Lower lobe of right lung (tissue), 2 donors: Measurements from ENCODE around the gene NR1I3. TPM values are rescaled to one million over a fixed set of nuclear protein-coding genes. Genes with fewer than 3 reads are reported as not detected.
A peak's percentile ranks its signal among the peaks of the same experiment; 100 is the strongest.

Source experiments
- ATAC-seq, 2 donors: fragments of 200-7000 bp; cut with Tn5 transposase; one replicate each; pipeline ENCODE4 v1.9.1; 2020 to 2022; ENCODE audit warnings: mild to moderate bottlenecking in 2 of 2, moderate library complexity in 2 of 2
- DNase-seq: peaks from one replicate; pipeline ENCODE4 v3.0.0-alpha.2; 2020
- H3K27ac ChIP-seq: fragments of 200-600 bp; one replicate; pipeline ENCODE4 v1.8.0; 2022
- H3K27me3 ChIP-seq: fragments of 200-600 bp; one replicate; pipeline ENCODE4 v1.8.0; 2022; ENCODE audit warnings: low read depth
- H3K36me3 ChIP-seq: fragments of 200-600 bp; one replicate; pipeline ENCODE4 v1.8.0; 2022; ENCODE audit warnings: mild to moderate bottlenecking
- H3K4me1 ChIP-seq: fragments of 200-600 bp; one replicate; pipeline ENCODE4 v1.8.0; 2022
- H3K4me3 ChIP-seq: fragments of 200-600 bp; one replicate; pipeline ENCODE4 v1.8.0; 2022; ENCODE audit warnings: mild to moderate bottlenecking
- H3K9me3 ChIP-seq: fragments of 200-600 bp; one replicate; pipeline ENCODE4 v1.8.0; 2022
- intact Hi-C: fragments of 100-400 bp; cut with DNase I; formaldehyde crosslinking; loops from one replicate; pipeline ENCODE4 v1.11.0; 2022
- total RNA-seq: library from RNA; stranded (reverse); fragmentation: NEBNext Ultra II Directional; extraction: Animal tissue kit (Norgen Biotek cat#: 25700); gene quantifications from one replicate; pipeline ENCODE4 v1.2.1, GENCODE V29; 2021
- TF ChIP-seq, protein P1 (sequence below): fragments of 200-600 bp; IDR thresholded peaks from one replicate; pipeline ENCODE4 v1.8.0; 2022; ENCODE audit warnings: antibody characterized with exemption, mild to moderate bottlenecking
- donor health status: DM: no; HTN: yes; CAD: no; lungs with severe emphysema.

NR1I3 gene
- total RNA-seq, 1 donor from 2014 or later: not detected

DNA sequence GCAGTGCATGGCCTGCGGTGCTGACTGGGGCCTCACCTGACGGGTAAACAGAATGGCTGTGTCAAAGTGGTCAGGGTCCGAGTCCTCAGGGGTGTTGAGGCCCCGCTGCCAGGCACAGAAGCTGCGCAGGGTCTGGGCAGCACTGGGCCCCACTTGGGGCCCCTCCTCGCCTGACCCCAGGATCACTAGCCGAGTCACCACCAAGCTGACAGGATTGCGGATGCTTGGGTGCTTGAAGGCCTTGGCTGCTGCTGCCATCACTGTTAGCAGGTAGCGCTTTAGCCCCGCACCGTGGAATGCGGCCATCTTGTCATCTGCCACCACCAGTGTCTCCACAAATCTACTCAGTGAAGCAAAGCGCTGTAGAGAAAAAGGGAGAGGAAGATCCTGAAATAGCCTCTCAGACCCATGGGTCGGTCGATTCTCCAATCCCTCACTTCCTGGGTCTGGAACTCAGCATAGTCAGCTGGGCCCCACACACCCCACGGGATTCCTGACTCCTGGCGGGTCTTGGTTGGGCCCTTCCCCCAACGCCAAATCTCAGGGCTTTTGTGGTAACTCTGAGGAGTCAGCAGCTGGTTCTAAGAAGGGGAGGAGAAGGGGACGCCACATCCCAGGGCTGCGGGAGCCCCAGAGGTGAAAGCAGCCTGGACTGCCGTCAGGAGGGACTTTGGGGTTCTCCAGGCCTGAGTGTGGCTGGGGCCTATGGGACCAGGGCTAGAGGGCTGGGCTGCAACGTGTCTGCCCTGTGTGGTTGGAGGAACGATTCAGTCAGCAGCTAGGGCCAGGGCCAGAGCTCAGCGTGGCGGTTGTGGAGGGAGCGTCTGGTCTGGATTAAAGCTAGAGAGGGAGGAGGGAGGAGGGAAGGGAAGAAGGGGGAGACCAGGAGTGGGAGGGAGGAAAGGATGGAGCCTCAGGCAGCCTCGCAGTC lies 41.2 kb downstream of the NR1I3 start:
- H3K4me3 ChIP-seq: peak overlapping the region; percentile 40

DNA sequence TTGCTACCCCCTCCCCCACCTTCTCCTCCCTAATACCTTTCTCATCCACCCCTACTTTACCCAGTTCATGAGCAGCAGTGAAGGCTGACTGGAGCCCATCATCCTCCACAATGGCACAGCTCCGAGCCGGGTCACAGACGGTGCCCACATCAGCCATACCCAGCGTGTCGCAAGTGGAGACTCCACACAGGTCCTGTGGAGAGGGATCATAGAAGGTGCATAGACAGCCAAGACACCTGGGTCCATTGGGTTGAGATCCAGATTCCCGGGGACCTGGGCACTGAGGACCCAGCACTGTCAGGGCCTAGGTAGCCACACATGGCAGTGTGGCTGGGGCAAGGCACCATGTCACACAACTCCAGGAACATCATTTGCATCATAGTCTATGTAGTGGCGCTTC lies 41.9 kb downstream of the NR1I3 start:
- DNase-seq (no peak), ATAC-seq (no peak)
- TF ChIP-seq, protein P1, sequence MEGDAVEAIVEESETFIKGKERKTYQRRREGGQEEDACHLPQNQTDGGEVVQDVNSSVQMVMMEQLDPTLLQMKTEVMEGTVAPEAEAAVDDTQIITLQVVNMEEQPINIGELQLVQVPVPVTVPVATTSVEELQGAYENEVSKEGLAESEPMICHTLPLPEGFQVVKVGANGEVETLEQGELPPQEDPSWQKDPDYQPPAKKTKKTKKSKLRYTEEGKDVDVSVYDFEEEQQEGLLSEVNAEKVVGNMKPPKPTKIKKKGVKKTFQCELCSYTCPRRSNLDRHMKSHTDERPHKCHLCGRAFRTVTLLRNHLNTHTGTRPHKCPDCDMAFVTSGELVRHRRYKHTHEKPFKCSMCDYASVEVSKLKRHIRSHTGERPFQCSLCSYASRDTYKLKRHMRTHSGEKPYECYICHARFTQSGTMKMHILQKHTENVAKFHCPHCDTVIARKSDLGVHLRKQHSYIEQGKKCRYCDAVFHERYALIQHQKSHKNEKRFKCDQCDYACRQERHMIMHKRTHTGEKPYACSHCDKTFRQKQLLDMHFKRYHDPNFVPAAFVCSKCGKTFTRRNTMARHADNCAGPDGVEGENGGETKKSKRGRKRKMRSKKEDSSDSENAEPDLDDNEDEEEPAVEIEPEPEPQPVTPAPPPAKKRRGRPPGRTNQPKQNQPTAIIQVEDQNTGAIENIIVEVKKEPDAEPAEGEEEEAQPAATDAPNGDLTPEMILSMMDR: no peak
- no peaks in the 10 kb centered on the region for H3K27me3 ChIP-seq
- no peaks in the 10 kb centered on the region for H3K9me3 ChIP-seq
- H3K27ac ChIP-seq: no peak overlapping the region
- peak overlapping the region; percentile 40 for H3K4me3 ChIP-seq
- peaks cover 7% of the 10 kb centered on the region for H3K36me3 ChIP-seq
- intact Hi-C loops: no loop called here
- H3K4me1 ChIP-seq: peaks cover 83% of the 10 kb centered on the region

More for the DNA sequence above, 41.2 kb downstream of the NR1I3 start:
- ATAC-seq (no peak), DNase-seq (no peak)
- Histone ChIP-seq H3K9me3 (no peaks in the 10 kb centered on the region), H3K27ac (peak overlapping the region; percentile 53), H3K4me1 (peaks cover 90% of the 10 kb centered on the region), H3K27me3 (no peaks in the 10 kb centered on the region), H3K36me3 (peaks cover 2% of the 10 kb centered on the region)
- TF ChIP-seq, protein P1: no peak
- intact Hi-C loops: no loop called here

DNA sequence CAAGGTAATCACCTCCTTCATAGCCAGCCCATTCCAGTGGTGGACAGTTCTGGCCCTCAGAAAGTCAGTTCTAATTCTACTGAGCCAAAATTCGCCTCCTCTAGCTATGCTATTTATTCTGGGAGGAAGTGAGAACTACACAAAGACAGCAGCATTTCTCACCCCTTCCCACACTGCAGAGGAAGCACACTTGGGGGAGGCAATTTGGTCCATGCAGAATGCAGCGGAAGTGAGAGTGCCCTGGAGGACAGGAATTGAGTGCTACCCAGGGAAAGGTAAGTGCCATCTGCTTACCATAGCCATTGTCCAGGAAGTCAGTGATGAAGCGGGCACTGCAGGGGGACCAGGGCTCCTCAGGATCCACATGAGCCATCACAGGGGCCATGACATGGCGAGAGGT lies 42.8 kb downstream of the NR1I3 start:
- TF ChIP-seq, protein P1: no peak
- no peak for DNase-seq
- H3K27ac ChIP-seq: no peak overlapping the region
- intact Hi-C loops: no loop called here
- H3K27me3 ChIP-seq: no peaks in the 10 kb centered on the region
- H3K4me1 ChIP-seq: peaks cover 74% of the 10 kb centered on the region
- ATAC-seq: no peak
- no peak overlapping the region for H3K4me3 ChIP-seq
- peaks cover 7% of the 10 kb centered on the region for H3K36me3 ChIP-seq
- no peaks in the 10 kb centered on the region for H3K9me3 ChIP-seq

DNA sequence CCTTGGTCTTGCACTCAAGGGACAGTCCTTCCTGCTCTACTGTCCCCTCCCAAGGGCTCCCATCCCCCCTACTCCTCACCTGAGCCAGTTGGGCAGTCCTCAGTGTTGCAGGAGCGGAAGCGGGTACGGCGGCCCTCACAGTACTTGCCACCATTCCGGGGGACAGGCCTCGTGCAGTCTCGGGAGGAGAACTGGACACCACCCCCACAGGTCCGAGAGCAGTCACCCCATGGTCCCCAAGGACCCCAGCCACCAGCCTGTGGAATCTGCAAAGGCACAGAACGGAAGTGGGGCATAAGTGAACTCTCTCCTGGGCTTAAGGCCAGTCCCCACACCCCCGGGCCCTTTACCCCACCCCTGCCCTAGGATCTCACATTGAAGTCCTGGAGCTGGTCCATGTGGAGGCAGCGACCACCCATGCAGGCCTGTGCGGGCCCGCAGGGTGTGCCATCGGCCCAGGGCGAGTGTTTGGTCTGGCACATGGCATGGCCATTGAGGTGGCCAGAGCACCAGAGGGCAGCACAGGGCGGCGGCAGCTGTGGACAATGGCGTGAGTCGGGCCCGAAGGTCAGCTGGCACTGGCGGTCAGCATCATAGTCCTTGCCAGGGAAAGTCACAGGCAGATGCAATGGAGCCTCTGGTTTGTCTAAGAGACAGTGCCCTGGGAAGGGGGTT lies 44.3 kb downstream of the NR1I3 start:
- peak in 1 of 2 donors; percentile 2 for ATAC-seq
- TF ChIP-seq, protein P1: peak; percentile 12
- Histone ChIP-seq H3K27ac (no peak overlapping the region), H3K27me3 (no peaks in the 10 kb centered on the region), H3K9me3 (no peaks in the 10 kb centered on the region), H3K36me3 (peaks cover 7% of the 10 kb centered on the region), H3K4me3 (no peak overlapping the region), H3K4me1 (peaks cover 59% of the 10 kb centered on the region)
- intact Hi-C loops: no loop called here
- DNase-seq: no peak

DNA sequence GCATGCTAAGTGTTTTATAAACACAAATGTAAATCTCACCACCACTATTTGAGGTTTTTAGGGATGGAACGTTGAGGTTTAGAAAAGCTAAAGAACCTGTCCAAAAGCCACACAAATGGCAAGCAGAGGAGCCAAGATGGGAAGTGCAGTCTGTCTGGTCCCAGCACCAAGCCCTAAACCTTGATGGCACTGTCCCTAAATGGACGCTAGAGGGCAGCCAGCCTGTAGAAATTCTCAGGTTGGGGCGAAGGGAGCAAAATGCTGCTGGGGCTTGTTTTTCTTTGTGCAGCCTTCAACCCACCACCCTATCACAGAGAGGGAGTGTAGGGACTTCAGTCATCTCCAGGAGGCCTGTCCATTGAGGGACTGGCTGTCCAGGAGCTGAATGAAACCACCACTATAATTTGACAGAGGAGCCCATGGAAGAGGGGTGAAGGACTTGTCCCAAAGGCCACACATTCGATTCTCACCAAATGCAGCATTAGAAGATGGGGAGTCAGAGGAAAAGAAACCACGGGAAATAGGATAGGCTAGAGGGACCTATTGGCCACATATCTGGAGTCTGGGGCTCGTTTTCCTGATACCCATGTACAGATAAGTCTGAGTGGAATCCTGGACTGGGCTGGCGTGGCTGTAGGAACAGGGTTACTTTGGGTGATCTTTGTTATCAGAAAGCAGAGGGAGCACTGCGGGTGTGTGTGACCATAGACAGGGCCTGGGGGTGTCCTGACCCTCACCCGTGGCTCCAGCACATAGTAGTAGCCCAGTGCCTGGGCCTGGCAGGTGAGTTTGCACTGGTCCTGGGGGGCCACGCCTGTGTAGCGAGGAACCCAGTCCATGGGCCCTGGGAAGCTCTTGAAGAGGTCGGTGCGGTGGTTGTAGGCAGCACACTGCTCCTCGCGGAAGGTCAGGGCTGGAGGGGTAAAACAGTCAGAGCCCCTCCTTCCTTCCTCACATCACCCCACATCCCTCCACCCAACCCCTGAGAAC lies 45.2 kb downstream of the NR1I3 start:
- Histone ChIP-seq H3K27me3 (no peaks in the 10 kb centered on the region), H3K36me3 (peaks cover 7% of the 10 kb centered on the region), H3K9me3 (no peaks in the 10 kb centered on the region), H3K4me3 (no peak overlapping the region), H3K4me1 (peaks cover 50% of the 10 kb centered on the region), H3K27ac (no peak overlapping the region)
- TF ChIP-seq, protein P1: peak; percentile 93
- peak; percentile 77 to 78 for ATAC-seq
- no peak for DNase-seq
- intact Hi-C loops: no loop called here
